K562 (cell line): Measurements from ENCODE around the gene SLC4A3. TPM values are rescaled to one million over a fixed set of nuclear protein-coding genes. Genes with fewer than 3 reads are reported as not detected.

Experiments
- ATF7 ChIP-seq: fragments of 450-650 bp; IDR thresholded peaks from 2 replicates; pipeline ENCODE4 v1.7.1; 2014; ENCODE audit warnings: mild to moderate bottlenecking, moderate library complexity
- CEBPG ChIP-seq, 3 experiments: fragments of 200-800 bp in 1 of 3; sonication (Bioruptor generic) in 1 of 3; sonication (generic) in 1 of 3; formaldehyde crosslinking in 1 of 3; IDR thresholded peaks in 2 of 3; conservative IDR thresholded peaks in 1 of 3; 2 replicates each; pipeline versions ENCODE4 v1.6.1 to v1.8.0; 2016 to 2022; ENCODE audit warnings: missing compliant biosample characterization in 2 of 3, missing genetic modification characterization in 2 of 3, mild to moderate bottlenecking in 1 of 3, missing genetic modification reagents in 1 of 3
- CHD2 ChIP-seq: IDR thresholded peaks from 2 replicates; pipeline ENCODE4 v1.6.1; 2011; ENCODE audit warnings: low read depth, low read length
- EHMT2 ChIP-seq: fragments of 450-650 bp; IDR thresholded peaks from 2 replicates; pipeline ENCODE4 v1.6.1; 2018; ENCODE audit warnings: antibody characterized with exemption
- ELF4 ChIP-seq: fragments of 450-650 bp; formaldehyde crosslinking; IDR thresholded peaks from 2 replicates; pipeline ENCODE4 v1.4.0; 2022; ENCODE audit warnings: missing genetic modification characterization
- HDAC3 ChIP-seq: fragments of 450-650 bp; IDR thresholded peaks from 2 replicates; pipeline ENCODE4 v1.6.1; 2018; ENCODE audit warnings: borderline replicate concordance, mild to moderate bottlenecking, moderate library complexity; ENCODE audit not compliant: partially characterized antibody
- HIVEP1 ChIP-seq: fragments of 250-450 bp; sonication (Bioruptor Pico); IDR thresholded peaks from 2 replicates; pipeline ENCODE4 v1.4.0; 2020; ENCODE audit warnings: mild to moderate bottlenecking
- KLF10 ChIP-seq: fragments of 250-450 bp; sonication (Bioruptor Pico); IDR thresholded peaks from 2 replicates; pipeline ENCODE4 v1.6.1; 2021; ENCODE audit warnings: matching md5 sums
- KLF16 ChIP-seq: IDR thresholded peaks from 2 replicates; pipeline ENCODE4 v1.6.1; 2016; ENCODE audit warnings: antibody characterized with exemption
- LEF1 ChIP-seq: fragments of 450-650 bp; IDR thresholded peaks from 2 replicates; pipeline ENCODE4 v1.6.1; 2016; ENCODE audit warnings: mild to moderate bottlenecking
- MTA2 ChIP-seq: fragments of 450-650 bp; IDR thresholded peaks from 2 replicates; pipeline ENCODE4 v1.6.1; 2016; ENCODE audit warnings: low read depth
- RBM22 ChIP-seq: fragments of 200-400 bp; formaldehyde crosslinking; IDR thresholded peaks from 2 replicates; pipeline ENCODE4 v1.6.1; 2018; ENCODE audit warnings: low read length, low read depth; ENCODE audit not compliant: poor library complexity, severe bottlenecking
- RERE ChIP-seq: sonication (generic); formaldehyde crosslinking; IDR thresholded peaks from 2 replicates; pipeline ENCODE4 v1.8.0; 2023; ENCODE audit warnings: missing genetic modification reagents, mild to moderate bottlenecking, borderline replicate concordance
- SPI1 ChIP-seq: IDR thresholded peaks from 2 replicates; pipeline ENCODE4 v1.6.1; 2011; ENCODE audit warnings: low read depth, low read length, control low read depth, borderline replicate concordance
- TRIM25 ChIP-seq: fragments of 450-650 bp; IDR thresholded peaks from 2 replicates; pipeline ENCODE4 v1.7.0; 2016; ENCODE audit warnings: borderline replicate concordance
- ZNF174 ChIP-seq: fragments of 250-450 bp; sonication (Bioruptor Pico); IDR thresholded peaks from 2 replicates; pipeline ENCODE4 v1.4.0; 2020; ENCODE audit warnings: mild to moderate bottlenecking
- ZNF431 ChIP-seq: sonication (generic); formaldehyde crosslinking; IDR thresholded peaks from 2 replicates; pipeline ENCODE4 v1.8.0; 2022; ENCODE audit warnings: mild to moderate bottlenecking, missing genetic modification reagents
- polyA plus RNA-seq, 8 experiments: library from polyadenylated mRNA; depleted of rRNA in 4 of 8; stranded (reverse) in 5 of 8; unstranded in 3 of 8; fragments of >200 nt; fragmentation: Nextera tagmentation in 2 of 8; fragmentation: Illumina TruSeq in 1 of 8; extraction: Ambion mirVana in 2 of 8; extraction: Trizol in 1 of 8; gene quantifications; 2 replicates each; pipeline versions ENCODE4 v1.2.1 to v1.2.3, GENCODE V29; 2011 to 2014; ENCODE audit warnings: inconsistent platforms in 1 of 8, missing spikeins in 1 of 8
- total RNA-seq, 7 experiments: library from RNA; depleted of rRNA in 6 of 7; stranded (reverse); fragments of >200 nt in 6 of 7; fragmentation: Illumina TruSeq in 2 of 7; extraction: Trizol in 2 of 7; gene quantifications; 2 replicates each; pipeline versions ENCODE4 v1.2.1 to v1.2.3, GENCODE V29; 2011 to 2021; ENCODE audit warnings: low replicate concordance in 1 of 7
- TF ChIP-seq, protein P1 (sequence below), 2 experiments: fragments of 450-650 bp in 1 of 2; sonication (generic) in 1 of 2; formaldehyde crosslinking in 1 of 2; IDR thresholded peaks in 1 of 2; conservative IDR thresholded peaks in 1 of 2; 2 replicates each; pipeline versions ENCODE4 v1.6.1 to v1.8.1; 2016 to 2023; ENCODE audit warnings: mild to moderate bottlenecking in 2 of 2, moderate library complexity in 2 of 2, inconsistent platforms in 1 of 2, missing genetic modification reagents in 1 of 2

SLC4A3 gene
- total and polyA plus RNA-seq, 9 of the 15 experiments (the other 6 are each of a cell fraction or from before 2014, with no cell fraction given) = 0.04 to 0.31 (median 0.16) TPM; not detected in 5

GRCh38 chr2:219661955-219662395 lies 34.5 kb downstream of the SLC4A3 start (continued):
- TF ChIP-seq ZNF174 (CRISPR knock-in tag) = no peak
- TF ChIP-seq RERE (CRISPR knock-in tag) = no peak
- peak; percentile 45; the same call in 1 of the 2 replicates for TF ChIP-seq ATF7
- 0 out of 2 replicates have a peak, but pooled peaks have one; percentile 16 for TF ChIP-seq EHMT2
- no peak for TF ChIP-seq HDAC3
- TF ChIP-seq ELF4 (CRISPR knock-in tag) = 0 out of 2 replicates have a peak, but pooled peaks have one; percentile 29
- no peak for TF ChIP-seq TRIM25
- no peak for TF ChIP-seq CHD2
- TF ChIP-seq KLF16 = 0 out of 2 replicates have a peak, but pooled peaks have one; percentile 0
- no peak for TF ChIP-seq KLF10
- no peak for TF ChIP-seq HIVEP1 (CRISPR knock-in tag)
- TF ChIP-seq CEBPG (CRISPR knock-in tag; IDR thresholded peaks at IDR 0.05) = peak; percentile 84
- peak in 1 of 2 experiments; percentile 75; a peak in 2 of 4 replicates for TF ChIP-seq CEBPG (tag; conservative IDR thresholded peaks at IDR 0.05 in 1 of 2, IDR thresholded peaks at IDR 0.05 in 1 of 2)
- TF ChIP-seq MTA2 = no peak; the same call in 1 of the 2 replicates
- peak; percentile 18; the same call in 1 of the 2 replicates for TF ChIP-seq SPI1
- no peak for TF ChIP-seq ZNF431 (CRISPR knock-in tag)
- TF ChIP-seq LEF1 = 0 out of 2 replicates have a peak, but pooled peaks have one; percentile 26
- no peak for TF ChIP-seq RBM22
- TF ChIP-seq, protein P1, sequence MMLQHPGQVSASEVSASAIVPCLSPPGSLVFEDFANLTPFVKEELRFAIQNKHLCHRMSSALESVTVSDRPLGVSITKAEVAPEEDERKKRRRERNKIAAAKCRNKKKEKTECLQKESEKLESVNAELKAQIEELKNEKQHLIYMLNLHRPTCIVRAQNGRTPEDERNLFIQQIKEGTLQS (IDR thresholded peaks at IDR 0.05) = peak; percentile 92
- TF ChIP-seq, protein P1 (CRISPR knock-in tag; conservative IDR thresholded peaks at IDR 0.05) = no peak
